WERI-Rb-1 (cell line): ENCODE results near the gene GHRL.

Source experiments
- DNase-seq: peaks from one replicate; pipeline ENCODE4 v3.0.0-alpha.2; 2020
- H3K27ac ChIP-seq: fragments of 250-450 bp; sonication (Bioruptor Pico); 2 replicates; pipeline ENCODE4 v1.5.1; 2020; ENCODE audit warnings: mild to moderate bottlenecking, moderate library complexity
- H3K27me3 ChIP-seq: fragments of 250-450 bp; sonication (Bioruptor Pico); 2 replicates; pipeline ENCODE4 v1.5.1; 2021; ENCODE audit warnings: mild to moderate bottlenecking, low read depth, moderate library complexity; ENCODE audit not compliant: insufficient read depth, severe bottlenecking
- H3K36me3 ChIP-seq: fragments of 250-450 bp; sonication (Bioruptor Pico); 2 replicates; pipeline ENCODE4 v1.5.1; 2020; ENCODE audit warnings: mild to moderate bottlenecking, moderate library complexity
- H3K4me3 ChIP-seq: 2 replicates; pipeline ENCODE4 v1.5.1; 2011; ENCODE audit warnings: low read depth, mild to moderate bottlenecking, control low read depth, low read length
- H3K9me3 ChIP-seq: fragments of 250-450 bp; sonication (Bioruptor Pico); 2 replicates; pipeline ENCODE4 v1.5.1; 2021; ENCODE audit warnings: mild to moderate bottlenecking, moderate library complexity; ENCODE audit not compliant: severe bottlenecking
- CTCF ChIP-seq: IDR thresholded peaks from 2 replicates; pipeline ENCODE4 v1.5.1; 2011; ENCODE audit warnings: low read depth, mild to moderate bottlenecking, control low read depth, inconsistent platforms, low read length

The GHRL gene

GRCh38 chr3:10317311-10317960, 24.7 kb upstream of the GHRL start:
- Histone ChIP-seq H3K4me3 (no peak overlapping the region), H3K27me3 (no peaks in the 10 kb centered on the region), H3K27ac (no peak overlapping the region), H3K36me3 (peaks cover 63% of the 10 kb centered on the region), H3K9me3 (no peaks in the 10 kb centered on the region)
- no peak for TF ChIP-seq CTCF
- no peak for DNase-seq

GRCh38 chr3:10315771-10316344, 23.1 kb upstream of the GHRL start:
- Histone ChIP-seq H3K4me3 (no peak overlapping the region), H3K27ac (no peak overlapping the region), H3K9me3 (no peaks in the 10 kb centered on the region), H3K27me3 (no peaks in the 10 kb centered on the region), H3K36me3 (peaks cover 78% of the 10 kb centered on the region)
- no peak for TF ChIP-seq CTCF
- no peak for DNase-seq

GRCh38 chr3:10315101-10315500, 22.4 kb upstream of the GHRL start:
- no peak for DNase-seq
- no peaks in the 10 kb centered on the region for H3K27me3 ChIP-seq
- no peak overlapping the region for H3K27ac ChIP-seq
- peaks cover 82% of the 10 kb centered on the region for H3K36me3 ChIP-seq
- H3K4me3 ChIP-seq = no peak overlapping the region
- H3K9me3 ChIP-seq = no peaks in the 10 kb centered on the region
- TF ChIP-seq CTCF = no peak

GRCh38 chr3:10312861-10313260, 20.1 kb upstream of the GHRL start:
- no peak for TF ChIP-seq CTCF
- H3K27me3 ChIP-seq = no peaks in the 10 kb centered on the region
- peaks cover 81% of the 10 kb centered on the region for H3K36me3 ChIP-seq
- H3K27ac ChIP-seq = no peak overlapping the region
- DNase-seq = no peak
- H3K4me3 ChIP-seq = no peak overlapping the region
- H3K9me3 ChIP-seq = no peaks in the 10 kb centered on the region

GRCh38 chr3:10312391-10312790, 19.6 kb upstream of the GHRL start:
- Histone ChIP-seq H3K27ac (no peak overlapping the region), H3K36me3 (peaks cover 78% of the 10 kb centered on the region), H3K4me3 (no peak overlapping the region), H3K27me3 (no peaks in the 10 kb centered on the region), H3K9me3 (no peaks in the 10 kb centered on the region)
- no peak for DNase-seq
- no peak for TF ChIP-seq CTCF

GRCh38 chr3:10311710-10312109, 19.0 kb upstream of the GHRL start:
- H3K27me3 ChIP-seq = no peaks in the 10 kb centered on the region
- no peaks in the 10 kb centered on the region for H3K9me3 ChIP-seq
- no peak for DNase-seq
- H3K27ac ChIP-seq = no peak overlapping the region
- H3K4me3 ChIP-seq = no peak overlapping the region
- no peak for TF ChIP-seq CTCF
- H3K36me3 ChIP-seq = peaks cover 79% of the 10 kb centered on the region
